ENCODE data around the gene CD300A.
"Not testable (repeated sequence)": the region's sequence is repeated elsewhere in the genome, so short reads cannot be mapped to it uniquely, and the experiment has no call there.

CD300A gene

GRCh38 chr17:74518413-74518981 lies 52.1 kb downstream of the CD300A start:
- DNase-seq (ENCODE audit: low spot score): not testable (repeated sequence)

DNA sequence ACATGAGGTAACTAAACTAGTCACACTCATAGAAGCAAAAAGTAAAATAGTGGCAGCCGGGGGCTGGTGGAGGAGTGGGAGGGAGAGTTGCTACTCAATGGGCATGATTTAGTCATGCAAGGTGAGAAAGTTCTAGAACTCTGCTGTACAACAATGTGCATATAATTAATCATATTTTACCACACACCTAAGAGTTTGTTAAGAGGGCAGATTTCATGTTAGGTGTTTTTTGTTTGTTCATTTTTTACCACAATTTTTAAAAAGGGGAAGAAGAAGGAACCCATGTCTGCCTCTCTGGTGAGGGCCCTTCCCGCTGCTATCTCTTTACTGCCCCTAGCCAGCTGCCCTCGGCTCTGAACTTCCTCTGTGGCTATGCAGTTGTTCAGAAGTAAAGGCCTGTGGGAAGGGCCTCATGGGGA lies 53.6 kb downstream of the CD300A start:
- peak; percentile 5 for DNase-seq (ENCODE audit: low spot score)

DNA sequence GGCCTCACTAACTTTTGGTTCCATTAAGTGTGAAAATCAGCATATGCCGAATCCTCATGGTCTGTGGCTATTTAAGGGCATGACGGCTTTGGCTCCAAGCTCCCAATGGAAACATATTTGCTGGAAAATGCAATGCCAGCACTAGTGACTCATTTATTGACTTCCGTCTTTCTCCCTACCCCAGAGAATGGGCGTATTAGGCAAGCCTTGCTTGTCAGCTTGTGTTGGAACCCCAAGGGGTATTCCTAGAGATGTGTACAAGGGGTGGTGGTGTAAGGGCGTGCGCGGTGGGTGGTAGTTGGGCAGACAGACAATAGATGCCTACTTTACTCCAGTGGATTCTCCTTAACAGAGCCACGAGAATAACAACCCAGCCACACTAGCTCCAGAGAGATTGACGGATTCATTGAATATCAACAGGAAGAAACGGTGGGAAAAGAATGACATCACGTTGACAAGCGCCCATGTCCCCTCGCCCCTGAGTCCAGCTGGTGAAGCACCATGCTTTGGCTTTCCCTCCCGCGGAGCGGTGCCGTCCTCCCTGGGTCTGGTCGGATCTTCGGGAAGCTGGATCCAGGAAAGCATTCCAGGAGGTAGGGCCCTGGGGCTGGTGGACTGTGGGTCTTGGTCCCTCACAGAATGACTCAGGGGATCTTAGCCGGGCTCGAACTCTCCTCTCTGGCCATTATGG lies 54.5 kb downstream of the CD300A start:
- DNase-seq (ENCODE audit: low spot score): peak; percentile 5

GRCh38 chr17:74521701-74522201 lies 55.3 kb downstream of the CD300A start:
- peak; percentile 2 for DNase-seq (ENCODE audit: low spot score)

DNA sequence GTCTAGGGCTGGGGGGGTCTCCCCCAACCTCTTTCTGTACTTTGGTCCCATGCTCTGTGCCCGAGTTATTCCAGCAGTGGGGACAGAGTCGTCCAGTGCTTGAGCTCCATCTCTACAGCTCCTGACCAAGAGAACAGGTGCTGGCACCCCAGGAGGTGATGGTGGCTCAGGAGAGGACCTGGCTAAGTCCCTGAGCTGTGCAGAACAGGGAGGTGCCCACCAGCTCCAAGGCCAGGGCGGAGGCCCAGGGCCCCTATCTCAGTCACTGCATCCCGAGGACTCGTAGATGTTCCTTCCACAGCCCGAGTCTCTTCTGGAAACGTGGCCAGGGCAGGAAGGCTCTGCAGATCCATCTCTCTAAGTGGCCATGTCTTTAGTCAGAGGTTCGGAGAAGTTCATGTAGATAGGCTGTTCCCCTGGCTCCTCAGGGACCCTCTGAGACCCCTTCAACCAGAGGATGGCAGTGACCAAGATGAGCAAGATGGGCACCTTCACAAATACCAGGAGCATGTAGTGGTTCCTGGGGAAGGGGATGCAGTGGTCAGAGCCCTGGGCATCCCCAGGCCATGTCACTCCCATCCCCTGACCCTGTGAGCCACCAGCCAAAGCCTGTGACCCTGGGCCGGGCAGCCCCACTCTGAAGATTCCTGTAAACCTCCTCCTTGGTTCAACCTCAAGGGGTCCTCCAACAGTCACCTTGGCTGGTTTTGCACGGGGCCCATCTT lies 56.1 kb downstream of the CD300A start:
- peak; percentile 3 for DNase-seq (ENCODE audit: low spot score)

- DNase-seq (ENCODE audit: low spot score): no peak
These were observed 56.9 kb downstream of the CD300A start for GRCh38 chr17:74523308-74523707.

- DNase-seq (ENCODE audit: low spot score): peak; percentile 1
These were observed 58.4 kb downstream of the CD300A start for GRCh38 chr17:74524653-74525464.

DNA sequence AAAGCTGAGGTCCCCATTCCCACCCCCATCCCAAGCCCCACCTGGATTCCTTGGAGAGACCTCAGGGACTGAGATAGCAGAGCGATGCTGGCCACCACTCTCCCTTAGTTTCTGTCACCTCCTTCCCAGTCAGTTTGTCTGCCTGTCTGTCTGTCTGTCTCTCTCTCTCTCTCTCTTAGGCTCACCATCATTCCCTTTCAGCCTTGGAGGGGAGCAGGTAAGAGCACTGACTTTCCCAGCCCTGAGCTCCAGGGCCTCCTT lies 59.0 kb downstream of the CD300A start:
- DNase-seq (ENCODE audit: low spot score): no peak

GRCh38 chr17:74525781-74526288 lies 59.4 kb downstream of the CD300A start:
- no peak for DNase-seq (ENCODE audit: low spot score)

- DNase-seq (ENCODE audit: low spot score): peak; percentile 4
These were observed 60.2 kb downstream of the CD300A start for GRCh38 chr17:74526681-74527080.

- peak; percentile 1 for DNase-seq (ENCODE audit: low spot score)
These were observed 60.6 kb downstream of the CD300A start for GRCh38 chr17:74527081-74527480.

DNA sequence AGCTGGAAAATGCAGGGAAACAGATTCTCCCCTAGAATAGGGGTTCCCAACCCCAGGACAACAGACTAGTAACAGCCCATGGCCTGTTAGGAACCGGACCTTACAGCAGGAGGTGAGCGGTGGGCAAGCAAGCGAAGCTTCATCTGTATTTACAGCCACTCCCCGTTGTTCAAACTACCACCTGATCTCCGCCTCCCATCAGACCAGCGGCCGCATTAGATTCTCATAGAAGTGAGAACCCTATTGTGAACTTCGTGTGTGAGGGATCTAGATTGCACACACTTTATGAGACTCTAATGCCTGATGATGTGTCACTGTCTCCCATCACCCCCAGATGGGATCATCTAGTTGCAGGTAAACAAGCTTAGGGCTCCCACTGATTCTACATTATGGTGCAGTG lies 61.3 kb downstream of the CD300A start:
- DNase-seq (ENCODE audit: low spot score): no peak

DNA sequence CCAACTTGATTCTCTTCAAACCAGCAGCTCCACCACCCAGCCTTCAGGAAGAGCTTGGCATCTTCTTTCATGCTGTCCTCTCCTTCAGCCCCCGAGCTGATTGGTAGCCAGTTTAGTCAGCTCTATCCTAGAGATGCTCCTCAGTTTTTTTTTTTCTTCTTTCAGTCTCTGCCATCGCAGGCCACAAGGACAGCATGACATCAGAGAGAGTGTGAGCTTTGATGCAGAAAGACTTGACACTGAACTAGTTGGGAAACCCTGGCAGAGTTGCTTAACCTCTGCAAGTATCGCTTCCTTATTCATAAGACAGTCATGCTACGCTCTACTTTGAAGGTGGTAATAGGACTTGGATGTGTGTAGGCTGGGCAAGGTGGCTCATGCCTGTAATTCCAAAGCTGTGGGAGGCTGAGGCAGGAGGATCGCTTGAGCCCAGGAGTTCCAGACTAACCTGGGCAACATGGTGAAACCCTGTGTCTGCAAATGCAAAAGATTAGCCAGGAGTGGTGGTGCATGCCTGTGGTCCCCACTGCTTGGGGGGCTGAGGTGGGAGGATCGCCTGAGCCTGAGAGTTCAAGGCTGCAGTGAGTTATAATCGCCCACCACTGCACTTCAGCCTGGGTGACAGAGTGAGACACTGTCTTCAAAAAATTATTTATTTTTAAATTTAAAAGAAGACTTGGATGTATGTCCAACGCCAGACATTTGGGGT lies 62.2 kb downstream of the CD300A start:
- DNase-seq (ENCODE audit: low spot score): peak; percentile 5

GRCh38 chr17:74529243-74529642 lies 62.8 kb downstream of the CD300A start:
- DNase-seq (ENCODE audit: low spot score): no peak

- DNase-seq (ENCODE audit: low spot score): no peak
These were observed 64.4 kb downstream of the CD300A start for GRCh38 chr17:74530831-74531150.

DNA sequence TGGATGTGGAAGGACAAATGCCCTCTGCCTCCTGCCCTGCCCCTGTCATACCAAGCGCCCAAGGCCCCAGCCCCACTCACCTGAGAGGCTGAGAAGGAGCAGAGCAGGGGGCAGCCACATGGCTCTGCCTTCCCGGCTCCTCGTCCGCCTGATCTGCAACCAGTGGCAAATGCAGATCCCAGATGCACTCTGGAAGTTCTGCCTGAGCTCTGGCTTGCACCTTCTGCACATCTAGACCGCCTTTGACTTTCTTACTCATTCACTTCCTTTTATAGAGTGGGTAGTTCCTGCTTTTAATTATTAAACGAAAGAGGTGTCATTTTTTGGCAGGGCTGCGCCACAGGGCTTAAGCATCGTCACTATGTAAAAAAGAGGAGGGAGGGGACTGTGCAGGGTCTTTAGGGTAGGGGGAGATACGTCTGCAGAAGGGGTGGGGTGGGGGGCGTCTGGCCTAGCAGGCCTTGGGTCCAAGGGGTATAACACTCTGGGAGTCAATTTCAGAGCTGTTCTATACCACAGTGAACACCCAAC lies 64.9 kb downstream of the CD300A start, which contains the start of gene CD300LB:
TSS of gene CD300LB (minus strand) at position 245 of the 531 bp plus-strand sequence. CDS start at position 120, 125 bp downstream.
- DNase-seq (ENCODE audit: low spot score): no peak

DNA sequence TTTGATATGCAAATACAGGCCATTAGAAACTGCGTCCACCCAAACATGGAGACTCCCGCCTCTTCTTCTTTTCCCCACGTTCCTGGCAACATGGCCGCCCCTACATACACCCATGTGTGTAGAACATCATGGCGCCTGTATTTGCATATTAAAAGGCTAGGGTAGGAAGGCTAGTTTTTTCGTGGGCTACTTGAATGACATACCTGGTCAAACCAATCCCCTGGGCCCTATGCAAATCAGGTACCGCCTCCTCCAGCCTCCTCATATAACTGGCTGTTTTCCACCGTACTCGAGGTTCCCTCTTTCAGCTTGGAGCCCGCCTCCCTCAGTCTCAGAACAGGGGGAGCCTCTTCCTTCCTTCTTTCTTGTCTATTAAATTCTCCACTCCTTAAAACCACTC lies 65.7 kb downstream of the CD300A start:
- DNase-seq (ENCODE audit: low spot score): peak; percentile 50

Measured in iPS-NIHi11 (cell line).